HG02970 (cell line): ENCODE data around the gene TRAPPC5.

ENCODE experiments used
- ATAC-seq: cut with Tn5 transposase; IDR thresholded peaks from one replicate; pipeline ENCODE4 v1.9.1; 2021; ENCODE audit warnings: mild to moderate bottlenecking, moderate library complexity, moderate number of reproducible peaks; ENCODE audit not compliant: unreplicated experiment, low FRiP score

The TRAPPC5 gene

DNA sequence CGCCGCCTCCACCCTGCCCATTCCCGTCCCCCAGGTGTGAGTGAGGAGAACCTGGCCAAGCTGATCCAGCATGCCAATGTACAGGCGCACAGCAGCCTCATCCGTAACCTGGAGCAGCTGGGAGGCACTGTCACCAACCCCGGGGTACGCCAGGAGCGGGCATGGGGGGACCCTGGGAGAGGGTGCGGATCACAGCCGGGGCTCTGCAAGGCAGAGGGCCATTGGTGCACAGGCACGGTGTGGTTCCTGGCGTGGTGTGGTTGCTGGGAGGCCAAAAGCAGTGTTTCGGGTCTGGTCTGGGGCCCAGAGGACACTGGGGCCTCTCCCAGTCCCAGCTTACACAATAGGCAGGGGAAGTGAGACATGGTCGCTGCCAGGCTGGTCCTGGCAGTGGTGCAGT, 35.5 kb upstream of the TRAPPC5 start:
- no peak for ATAC-seq

DNA sequence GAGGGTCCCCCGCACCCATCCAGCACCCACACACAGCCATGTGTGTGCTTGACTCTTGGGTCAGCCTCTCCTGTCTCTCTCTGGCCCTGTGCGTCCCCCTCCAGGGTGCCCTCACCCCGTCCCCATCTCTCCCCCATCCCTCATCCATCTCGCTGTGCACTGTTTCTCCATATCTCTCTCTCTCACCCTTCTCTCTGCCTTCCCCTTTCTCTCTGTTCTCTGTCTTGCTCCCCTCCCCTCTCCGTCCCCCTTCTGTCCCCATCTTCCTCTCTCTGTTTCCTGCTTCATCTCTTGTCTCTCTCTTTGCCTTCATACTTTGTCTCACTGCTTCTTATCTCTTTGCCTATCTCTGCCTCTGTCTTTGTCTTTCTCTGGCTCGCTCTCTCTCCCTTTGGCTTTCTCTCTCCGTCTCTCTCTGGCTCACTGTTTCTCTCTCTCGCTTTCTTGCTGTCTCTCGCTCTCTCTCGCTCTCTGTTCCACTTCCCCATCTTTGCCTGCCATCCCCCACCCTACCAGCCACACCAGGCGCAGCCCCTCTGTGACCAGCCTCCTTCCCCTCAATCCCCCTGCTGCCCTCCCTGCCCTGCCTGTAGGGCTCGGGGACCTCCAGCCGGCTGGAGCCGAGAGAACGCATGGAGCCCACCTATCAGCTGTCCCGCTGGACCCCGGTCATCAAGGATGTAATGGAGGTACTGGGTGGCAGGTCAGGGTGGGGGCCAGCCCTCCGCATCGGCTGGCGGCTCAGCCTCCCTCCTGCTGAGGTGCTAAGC, 34.8 kb upstream of the TRAPPC5 start:
- no peak for ATAC-seq

DNA sequence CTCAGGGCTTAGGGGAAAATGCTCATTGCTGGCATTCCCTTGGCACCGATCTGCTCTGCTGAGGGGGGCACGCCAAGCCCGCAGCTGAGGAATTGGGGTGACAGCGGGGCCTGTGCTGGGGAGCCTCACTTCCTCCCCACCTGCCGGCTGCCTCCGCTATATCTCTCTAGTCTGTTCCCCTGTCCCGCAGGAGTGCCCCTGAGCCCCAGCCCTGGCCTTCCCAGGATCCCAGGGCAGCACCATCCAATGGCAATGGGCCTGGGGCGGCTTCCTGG, 34.3 kb upstream of the TRAPPC5 start:
- ATAC-seq: no peak

DNA sequence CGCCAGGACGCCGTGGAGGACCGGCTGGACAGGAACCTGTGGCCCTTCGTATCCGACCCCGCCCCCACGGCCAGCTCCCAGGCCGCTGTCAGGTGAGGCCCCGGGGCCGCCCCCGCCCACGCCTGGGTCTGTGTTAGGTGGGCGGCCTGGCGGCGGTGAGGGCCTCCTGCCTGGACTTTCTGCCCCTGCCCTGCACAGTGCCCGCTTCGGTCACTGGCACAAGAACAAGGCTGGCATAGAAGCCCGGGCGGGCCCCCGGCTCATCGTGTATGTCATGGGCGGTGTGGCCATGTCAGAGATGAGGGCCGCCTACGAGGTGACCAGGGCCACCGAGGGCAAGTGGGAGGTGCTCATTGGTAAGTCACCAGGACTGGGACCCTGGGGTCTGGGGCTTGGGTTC, 33.5 kb upstream of the TRAPPC5 start:
- no peak for ATAC-seq

DNA sequence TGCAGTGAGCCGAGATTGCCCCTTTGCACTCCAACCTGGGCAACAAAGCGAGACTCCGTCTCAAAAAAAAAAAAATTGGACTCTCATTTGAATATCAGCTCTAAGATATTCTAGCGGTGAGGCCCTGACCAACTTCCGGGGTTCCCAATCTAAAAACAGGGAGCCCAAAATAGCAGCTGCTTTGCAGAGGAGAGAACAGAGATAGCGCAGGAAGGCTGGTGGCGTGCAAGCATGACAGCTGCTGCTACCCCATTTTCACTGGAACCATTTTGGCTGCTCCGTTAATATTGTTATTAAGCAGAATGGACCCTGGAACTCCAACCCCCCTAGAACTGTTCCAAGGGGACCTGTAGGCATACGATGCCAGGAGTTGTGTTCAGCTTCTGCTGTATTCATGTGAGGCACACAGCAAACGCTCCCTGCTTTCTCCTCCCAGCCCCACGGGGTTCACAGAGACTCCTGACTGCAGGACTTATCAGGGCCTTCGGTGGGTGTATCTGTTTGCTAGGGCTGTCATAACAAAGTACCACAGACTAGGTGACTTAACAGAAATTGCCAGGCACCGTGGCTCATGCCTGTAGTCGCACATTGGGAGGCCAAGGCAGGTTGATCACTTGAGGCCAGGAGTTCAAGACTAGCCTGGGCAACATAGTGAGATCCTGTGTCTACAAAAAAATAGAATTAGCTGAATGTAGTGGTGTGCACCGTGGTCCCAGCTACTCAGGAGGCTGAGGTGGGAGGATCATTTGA, 32.2 kb upstream of the TRAPPC5 start:
- ATAC-seq: no peak

DNA sequence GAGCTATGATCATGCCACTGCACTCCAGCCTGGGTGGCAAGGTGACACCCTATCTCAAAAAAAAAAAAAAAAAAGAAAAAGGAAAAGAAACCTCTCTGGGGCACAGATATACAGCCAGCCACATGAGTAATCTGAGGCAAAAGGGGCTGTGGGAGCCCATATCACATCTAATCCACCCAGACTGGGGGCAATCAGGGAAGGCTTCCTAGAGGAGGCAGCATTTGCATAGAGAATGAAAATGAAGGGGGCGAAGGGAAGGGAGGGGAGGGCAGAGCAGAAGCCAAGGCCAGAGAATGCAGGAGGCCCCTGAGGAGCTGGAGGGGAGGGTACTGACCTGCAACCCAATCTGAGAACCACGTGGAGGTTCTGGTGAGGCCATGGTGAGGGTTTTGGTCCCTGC, 30.5 kb upstream of the TRAPPC5 start:
- ATAC-seq: no peak

DNA sequence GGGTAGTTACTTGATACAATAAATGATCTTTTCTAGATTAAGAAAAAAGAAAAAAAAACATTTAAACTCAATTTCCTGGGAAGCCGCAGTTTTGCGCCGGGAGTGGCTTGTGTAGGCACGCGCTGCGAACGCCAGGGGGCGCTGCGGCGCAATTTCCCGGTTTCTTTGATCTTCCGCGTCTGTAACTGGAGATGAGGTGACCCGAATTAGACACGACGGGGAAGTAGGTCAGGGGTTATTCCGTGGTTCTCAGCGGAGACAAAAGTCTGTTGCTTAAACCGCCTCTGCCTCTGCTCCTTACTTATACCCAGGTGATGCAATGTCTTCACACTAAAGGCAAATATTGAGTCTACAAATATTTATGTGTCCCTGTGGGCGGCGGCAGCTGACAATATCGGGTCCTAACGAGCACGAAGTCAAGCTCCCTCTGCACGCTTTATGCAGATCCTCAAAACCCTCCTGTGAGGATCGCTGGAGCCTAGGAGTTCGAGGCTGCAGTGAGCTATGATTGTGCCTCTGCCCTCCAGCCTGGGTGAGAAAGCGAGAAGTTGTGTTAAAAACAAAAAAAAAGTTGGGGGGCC, 28.5 kb upstream of the TRAPPC5 start:
- ATAC-seq: no peak

DNA sequence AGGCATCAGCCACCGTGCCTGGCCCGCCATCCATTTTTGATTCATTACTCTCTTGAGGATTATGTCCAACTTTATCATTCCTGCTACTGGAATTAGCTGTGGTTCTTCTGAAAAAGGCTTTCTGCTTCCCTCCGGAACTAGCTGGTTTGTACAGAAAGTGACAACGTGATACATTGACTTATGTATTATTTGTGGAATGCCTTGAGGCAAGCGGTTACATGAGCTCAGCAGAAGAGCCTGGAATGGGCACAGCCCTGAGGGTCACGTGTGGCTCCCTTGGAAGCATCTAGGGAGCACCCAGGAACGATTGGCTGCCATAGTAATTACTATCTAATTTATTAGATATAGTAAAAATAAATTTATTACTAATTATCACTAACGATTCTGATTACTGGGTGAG, 26.2 kb upstream of the TRAPPC5 start:
- no peak for ATAC-seq

DNA sequence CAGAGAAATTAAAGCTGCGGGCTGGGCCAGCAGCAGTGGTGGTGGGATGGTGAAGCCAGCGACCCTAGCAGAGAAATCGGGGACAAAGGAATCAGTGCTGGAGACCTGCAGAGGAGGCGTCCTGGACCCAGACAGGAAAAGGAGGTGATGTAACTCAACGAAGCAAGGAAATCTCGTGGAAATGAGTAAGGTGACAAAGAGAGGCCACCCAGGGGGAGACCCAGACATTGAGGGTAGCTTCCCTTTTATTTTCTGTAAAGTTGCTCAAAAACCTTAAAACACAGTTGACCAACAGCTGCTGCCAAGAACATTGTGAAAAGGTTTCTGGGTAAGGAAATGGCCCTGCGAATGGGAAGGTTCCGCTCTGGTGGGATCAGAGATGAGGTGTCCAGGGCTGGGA, 25.1 kb upstream of the TRAPPC5 start:
- ATAC-seq: no peak

DNA sequence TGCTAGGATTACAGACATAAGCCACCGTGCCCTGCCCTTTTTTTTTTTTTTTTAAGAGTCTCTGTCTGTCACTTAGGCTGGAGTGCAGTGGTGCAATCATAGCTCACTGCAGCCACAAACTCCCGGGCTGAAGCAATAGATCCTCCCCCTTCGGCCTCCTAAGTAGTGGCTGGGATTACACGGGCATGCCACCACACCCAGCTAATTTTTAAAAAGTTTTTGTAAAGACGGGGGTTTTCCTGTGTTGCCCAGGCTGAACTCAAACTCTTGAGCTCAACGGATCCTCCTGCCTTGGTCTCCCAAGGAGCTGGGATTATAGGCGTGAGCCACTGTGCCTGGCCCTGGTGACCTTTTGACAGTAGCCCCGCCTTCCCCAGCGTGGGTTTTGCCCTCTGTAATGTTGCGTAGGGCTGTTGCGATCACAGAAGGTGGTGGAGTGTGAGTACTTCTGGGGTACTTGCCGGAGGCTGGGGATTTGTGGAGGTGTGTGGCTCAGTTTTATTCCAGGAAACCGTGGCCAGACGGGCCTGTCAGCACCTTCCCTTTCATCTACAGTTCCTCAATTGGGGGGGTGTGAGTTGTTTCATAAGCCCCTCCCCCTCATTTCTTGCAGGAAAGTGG, 23.4 kb upstream of the TRAPPC5 start:
- no peak for ATAC-seq

DNA sequence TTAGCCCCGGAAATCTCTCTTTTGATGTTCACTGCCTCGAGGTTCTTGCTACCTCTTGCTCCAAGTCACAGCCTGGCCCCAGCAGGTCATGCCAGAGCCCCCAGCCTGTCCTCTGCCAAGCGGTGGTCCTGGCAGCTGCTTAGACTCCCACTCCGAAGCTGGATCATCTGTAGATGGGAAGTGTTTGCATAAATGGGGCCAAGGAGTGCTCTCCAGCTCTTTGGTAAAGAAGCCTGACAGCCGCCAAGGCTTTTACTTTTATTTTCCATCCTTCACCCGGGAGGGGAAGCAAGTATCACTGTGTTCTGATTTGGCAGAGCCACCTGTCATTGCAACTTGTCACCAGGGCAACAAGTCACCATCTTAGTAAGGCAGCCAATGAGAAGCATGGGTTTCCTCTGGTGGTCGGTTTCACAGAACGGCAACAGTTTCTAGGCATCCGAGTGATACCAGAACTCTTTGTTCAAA, 22.4 kb upstream of the TRAPPC5 start:
- no peak for ATAC-seq

DNA sequence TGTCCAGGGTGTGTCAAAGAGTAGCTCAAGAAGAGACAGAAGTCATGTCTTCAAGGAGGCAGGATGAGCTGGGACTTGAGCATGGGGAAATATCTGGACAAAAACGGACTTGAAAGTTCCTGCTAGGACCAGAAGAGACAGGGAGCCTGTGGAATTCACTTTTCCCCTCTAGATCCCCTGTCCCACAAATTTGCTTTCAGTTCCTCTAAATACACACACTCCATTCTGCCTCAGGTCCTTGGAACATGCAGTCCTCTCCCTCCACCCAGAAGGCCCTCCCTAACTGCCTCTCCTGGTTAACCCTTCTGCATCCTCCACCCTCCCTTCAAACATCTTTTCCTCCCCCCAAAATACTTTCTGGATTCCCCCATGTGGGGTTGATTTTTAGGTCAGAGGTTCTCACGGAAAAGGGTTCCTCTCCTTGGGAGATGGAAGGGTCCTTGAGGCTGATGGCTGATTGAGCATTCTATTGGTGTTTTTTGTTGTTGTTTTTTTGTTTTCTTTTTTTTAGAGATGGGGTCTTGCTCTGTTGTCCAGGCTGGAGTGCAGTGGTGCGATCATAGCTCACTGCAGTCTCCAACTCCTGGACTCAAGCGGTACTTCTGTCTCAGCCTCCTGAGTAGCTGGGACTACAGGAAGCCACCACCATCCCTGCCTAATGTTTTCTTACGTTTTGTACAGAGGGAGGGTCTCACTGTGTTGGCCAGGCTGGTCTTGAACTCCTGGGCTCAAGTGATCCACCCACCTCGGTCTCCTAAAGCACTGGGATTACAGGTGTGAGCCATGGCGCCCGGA, 18.7 kb upstream of the TRAPPC5 start:
- ATAC-seq: no peak

DNA sequence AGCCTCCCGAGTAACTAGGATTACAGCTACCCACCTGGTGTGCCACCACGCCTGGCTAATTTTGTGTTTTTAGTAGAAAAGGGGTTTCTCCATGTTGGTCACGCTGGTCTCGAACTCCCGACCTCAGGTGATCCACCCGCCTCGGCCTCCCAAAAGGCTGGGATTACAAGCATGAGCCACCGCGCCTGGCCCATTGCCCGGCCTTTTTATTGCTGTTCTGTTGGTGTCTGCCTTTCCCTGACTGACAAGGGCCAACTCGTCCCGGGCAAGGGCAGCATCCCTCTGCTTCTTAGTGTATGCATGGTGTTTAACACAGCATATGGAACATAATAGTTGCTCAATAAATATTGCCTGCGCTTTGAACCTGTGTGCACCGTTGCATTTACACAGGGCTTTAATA, 18.0 kb upstream of the TRAPPC5 start:
- ATAC-seq: no peak

DNA sequence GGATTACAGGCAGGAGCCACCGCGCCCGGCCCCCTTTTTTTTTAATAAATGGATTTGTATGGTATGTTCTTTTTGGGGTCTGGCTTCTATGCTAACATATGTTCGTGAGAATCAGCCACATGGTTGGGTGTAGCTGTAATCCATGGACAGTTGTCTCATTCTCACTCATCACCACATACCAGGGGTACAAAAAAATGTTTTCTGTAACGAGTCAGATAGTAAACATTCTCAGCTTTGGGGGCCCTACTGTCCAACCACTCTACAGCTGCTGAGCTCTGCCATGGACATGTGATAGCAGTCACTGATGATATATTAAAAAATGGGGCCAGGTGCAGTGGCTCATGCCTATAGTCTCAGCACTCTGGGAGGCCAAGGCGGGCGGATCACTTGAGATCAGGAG, 16.9 kb upstream of the TRAPPC5 start:
- no peak for ATAC-seq

DNA sequence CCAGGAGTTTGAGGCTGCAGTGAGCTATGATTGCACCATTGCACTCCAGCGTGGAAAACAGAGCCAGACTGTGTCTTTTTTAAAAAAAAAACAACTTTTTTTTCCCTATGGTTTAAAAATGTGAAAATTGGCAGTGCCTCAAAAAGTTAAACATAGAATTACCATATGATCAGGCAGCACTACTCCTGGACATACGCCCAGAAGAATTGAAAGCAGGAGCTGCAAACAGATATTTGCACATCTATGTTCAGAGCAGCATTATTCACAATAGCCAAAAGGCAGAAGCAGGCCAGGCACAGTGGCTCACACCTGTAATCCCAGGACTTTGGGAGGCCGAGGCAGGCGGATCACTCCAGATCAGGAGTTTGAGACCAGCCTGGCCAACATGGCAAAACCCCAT, 15.6 kb upstream of the TRAPPC5 start:
- ATAC-seq: no peak

DNA sequence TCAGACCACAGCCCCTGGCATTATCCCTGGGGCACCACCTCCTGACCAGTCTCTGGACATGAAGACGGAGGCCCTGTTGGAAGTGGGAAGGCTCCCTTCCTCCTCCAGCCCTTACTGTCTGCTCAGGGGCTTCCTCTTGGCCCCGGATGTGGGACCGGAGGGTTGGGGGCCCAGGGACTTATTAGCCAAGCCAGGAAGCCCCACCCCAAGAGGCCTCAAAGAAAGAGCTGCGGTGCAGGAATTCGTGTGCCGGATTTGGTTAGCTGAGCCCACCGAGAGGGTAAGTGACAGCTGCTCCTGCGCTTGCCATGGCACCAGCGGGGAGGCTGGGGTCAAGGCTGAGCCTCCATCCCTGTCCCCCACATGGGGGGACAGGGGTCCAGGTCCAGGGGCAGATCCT, 11.8 kb upstream of the TRAPPC5 start, which contains the start of gene RETN:
Gene RETN (plus strand): TSS at position 208 of the 400 bp plus-strand sequence. CDS start 278 bp downstream, outside the sequence.
- no peak for ATAC-seq

DNA sequence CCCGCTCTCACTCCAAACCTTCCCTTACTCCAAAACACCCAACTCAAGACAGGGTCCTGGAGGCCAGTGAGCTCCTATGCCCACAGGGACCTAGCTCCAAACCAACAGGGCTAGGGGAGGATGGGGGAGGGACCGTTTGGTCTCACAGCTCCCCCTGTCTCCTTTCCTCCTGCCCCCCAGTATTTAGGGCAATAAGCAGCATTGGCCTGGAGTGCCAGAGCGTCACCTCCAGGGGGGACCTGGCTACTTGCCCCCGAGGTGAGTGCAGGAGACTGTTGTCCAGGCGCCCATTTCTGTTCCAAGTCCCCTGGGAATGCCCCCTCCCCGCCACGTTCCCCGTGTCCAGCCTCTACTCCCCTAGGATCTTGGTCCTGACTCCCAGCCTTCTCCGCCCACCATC, 11.0 kb upstream of the TRAPPC5 start:
- no peak for ATAC-seq

DNA sequence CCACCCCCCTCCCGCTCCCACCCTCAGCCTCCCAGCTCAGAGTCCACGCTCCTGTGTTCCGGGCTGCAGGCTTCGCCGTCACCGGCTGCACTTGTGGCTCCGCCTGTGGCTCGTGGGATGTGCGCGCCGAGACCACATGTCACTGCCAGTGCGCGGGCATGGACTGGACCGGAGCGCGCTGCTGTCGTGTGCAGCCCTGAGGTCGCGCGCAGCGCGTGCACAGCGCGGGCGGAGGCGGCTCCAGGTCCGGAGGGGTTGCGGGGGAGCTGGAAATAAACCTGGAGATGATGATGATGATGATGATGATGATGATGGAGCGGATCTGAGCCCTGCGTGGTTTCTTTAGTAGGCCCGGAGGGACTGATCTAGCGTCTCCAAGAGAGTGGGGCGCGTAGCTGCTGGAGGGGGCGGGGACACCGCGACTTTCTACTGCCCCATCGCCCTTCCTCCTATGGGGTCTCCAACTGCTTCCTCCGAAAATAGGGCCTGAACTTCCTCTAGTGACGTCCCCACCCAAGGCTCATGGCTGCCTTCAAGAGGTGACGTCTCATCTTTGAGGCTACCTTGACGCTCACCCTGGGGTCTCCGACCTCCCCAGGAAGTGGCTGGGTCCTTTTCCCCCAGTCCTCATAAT, 10.4 kb upstream of the TRAPPC5 start:
- no peak for ATAC-seq

DNA sequence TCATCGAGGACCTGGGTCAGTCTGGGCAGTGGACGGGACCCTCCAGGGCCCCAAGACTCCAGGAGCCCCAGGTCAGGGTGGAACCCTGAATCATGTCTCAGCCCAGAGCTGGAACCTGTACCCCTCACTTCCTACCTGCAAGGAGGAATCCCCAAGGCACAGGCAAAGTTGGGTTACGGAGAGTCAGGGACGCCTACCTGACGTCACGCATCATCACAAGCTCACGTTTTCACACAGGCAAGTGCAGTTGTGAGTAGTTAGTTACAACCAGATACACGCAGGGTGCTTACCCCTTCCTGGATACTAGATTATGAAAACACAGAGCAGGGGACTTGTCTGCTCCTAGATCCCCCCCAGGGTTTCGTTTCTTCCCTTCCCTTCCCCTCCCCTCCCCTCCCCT, 9.8 kb upstream of the TRAPPC5 start:
- ATAC-seq: no peak

DNA sequence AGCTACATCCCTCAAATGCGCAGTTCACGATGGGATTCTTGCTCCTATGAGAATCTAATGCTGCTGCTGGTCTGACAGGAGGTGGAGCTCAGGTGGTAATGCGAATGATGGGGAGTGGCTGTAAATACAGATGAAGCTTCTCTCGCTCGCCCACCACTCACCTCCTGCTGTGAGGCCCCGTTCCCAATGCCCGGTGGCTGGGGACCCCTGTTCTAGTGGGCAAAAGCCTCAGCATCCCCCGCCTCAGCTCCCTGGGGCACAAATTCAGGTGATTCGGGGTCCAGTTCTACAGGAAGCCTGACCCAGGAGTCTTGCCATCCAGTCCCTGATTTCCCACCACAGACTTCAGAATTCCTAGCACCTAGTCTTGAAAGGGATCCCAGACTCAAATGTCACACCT, 8.1 kb upstream of the TRAPPC5 start:
- ATAC-seq: no peak
